Measurements from ENCODE around the gene GPN2. TPM values are rescaled to one million over a fixed set of nuclear protein-coding genes. Genes with fewer than 3 reads are reported as not detected.

GPN2 gene
- total and polyA plus RNA-seq, 8 donors, result 23.5 to 34.1 (median 31.0) TPM

DNA sequence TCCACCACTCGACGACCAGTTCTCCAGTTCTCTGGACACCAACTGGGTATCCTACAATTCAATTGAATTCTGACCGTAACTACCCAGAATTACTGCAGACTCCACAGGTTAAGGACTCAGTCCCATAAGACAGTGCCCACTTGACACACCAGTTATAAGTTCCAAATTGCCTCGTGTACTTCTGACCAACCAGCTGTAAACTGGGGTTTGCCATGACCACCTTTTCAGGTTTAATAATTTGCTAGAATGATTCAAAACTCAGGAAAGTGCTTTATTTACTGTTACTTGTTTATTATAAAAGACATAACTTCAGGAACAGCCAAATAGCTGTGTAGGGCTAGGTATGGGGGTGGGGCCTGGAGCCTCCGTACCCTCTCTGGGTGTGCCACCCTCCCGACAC, 46.7 kb upstream of the GPN2 start:
- no peaks in the 10 kb centered on the region for H3K27me3 ChIP-seq
- ATAC-seq (no peak), DNase-seq (no peak)
- no peaks in the 10 kb centered on the region for H3K9me3 ChIP-seq
- TF ChIP-seq, protein P1, sequence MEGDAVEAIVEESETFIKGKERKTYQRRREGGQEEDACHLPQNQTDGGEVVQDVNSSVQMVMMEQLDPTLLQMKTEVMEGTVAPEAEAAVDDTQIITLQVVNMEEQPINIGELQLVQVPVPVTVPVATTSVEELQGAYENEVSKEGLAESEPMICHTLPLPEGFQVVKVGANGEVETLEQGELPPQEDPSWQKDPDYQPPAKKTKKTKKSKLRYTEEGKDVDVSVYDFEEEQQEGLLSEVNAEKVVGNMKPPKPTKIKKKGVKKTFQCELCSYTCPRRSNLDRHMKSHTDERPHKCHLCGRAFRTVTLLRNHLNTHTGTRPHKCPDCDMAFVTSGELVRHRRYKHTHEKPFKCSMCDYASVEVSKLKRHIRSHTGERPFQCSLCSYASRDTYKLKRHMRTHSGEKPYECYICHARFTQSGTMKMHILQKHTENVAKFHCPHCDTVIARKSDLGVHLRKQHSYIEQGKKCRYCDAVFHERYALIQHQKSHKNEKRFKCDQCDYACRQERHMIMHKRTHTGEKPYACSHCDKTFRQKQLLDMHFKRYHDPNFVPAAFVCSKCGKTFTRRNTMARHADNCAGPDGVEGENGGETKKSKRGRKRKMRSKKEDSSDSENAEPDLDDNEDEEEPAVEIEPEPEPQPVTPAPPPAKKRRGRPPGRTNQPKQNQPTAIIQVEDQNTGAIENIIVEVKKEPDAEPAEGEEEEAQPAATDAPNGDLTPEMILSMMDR (IDR thresholded peaks at IDR 0.05), result no peak
- H3K36me3 ChIP-seq, result peaks cover 0 to 73% of the 10 kb centered on the region in 2 donors
- intact Hi-C loops (cut with DNase I), result no loop called here
- H3K4me1 ChIP-seq, result peaks cover 0 to 16% of the 10 kb centered on the region in 2 donors
- no peak overlapping the region for H3K4me3 ChIP-seq
- H3K27ac ChIP-seq, result no peak overlapping the region

DNA sequence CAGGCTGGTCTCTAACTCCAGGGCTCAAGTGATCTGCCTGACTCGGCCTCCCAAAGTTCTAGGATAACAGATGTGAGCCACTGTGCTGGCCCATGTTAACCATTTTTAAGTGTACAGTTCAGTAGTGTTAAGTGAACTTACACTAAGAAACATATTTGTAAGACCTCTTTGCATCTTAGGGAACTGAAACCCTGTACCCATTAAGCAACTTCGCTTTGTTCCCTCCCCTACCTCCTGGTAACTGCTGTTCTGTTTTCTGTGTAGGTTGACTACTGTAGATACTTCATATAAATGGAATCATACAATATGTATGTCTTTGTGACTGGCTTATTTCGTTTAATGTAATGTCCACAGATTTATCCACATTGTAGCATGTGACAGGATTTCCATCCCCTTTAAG, 42.4 kb upstream of the GPN2 start:
- H3K4me1 ChIP-seq, result peaks cover 0 to 12% of the 10 kb centered on the region in 2 donors
- ATAC-seq, result peak; percentile 51
- TF ChIP-seq, protein P1 (IDR thresholded peaks at IDR 0.05), result no peak

DNA sequence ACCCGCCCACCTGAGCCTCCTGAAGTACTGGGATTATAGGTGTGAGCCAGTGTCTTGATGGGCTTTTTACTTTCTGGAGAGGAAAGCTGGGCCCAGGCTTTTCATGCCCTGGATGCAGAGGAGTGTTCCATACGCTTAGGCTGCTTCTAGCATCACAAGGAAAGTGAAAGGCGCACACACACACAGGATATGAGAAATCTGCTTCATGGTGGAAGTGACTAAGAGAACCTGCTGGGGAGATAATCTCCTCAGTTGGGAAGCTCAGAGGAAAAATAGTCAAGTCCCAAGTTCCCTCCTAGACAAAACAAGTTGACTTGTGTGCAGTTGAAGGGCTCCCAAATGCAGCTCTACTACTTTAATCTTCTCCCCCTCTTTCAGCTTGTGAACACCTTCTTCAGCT, 33.6 kb upstream of the GPN2 start:
- Histone ChIP-seq H3K27ac (no peak overlapping the region), H3K9me3 (no peaks in the 10 kb centered on the region), H3K4me3 (no peak overlapping the region), H3K27me3 (no peaks in the 10 kb centered on the region), H3K36me3 (peaks cover 3 to 54% of the 10 kb centered on the region in 2 donors), H3K4me1 (peaks cover 13 to 32% of the 10 kb centered on the region in 2 donors)
- ATAC-seq, result no peak
- TF ChIP-seq, protein P1 (IDR thresholded peaks at IDR 0.05), result no peak
- no peak for DNase-seq
- intact Hi-C loops (cut with DNase I), result no loop called here

More for the DNA sequence above, 42.4 kb upstream of the GPN2 start:
- Histone ChIP-seq H3K27me3 (no peaks in the 10 kb centered on the region), H3K4me3 (no peak overlapping the region), H3K36me3 (peaks cover 0 to 86% of the 10 kb centered on the region in 2 donors), H3K27ac (no peak overlapping the region), H3K9me3 (no peaks in the 10 kb centered on the region)
- DNase-seq, result no peak
- intact Hi-C loops (cut with DNase I), result no loop called here

DNA sequence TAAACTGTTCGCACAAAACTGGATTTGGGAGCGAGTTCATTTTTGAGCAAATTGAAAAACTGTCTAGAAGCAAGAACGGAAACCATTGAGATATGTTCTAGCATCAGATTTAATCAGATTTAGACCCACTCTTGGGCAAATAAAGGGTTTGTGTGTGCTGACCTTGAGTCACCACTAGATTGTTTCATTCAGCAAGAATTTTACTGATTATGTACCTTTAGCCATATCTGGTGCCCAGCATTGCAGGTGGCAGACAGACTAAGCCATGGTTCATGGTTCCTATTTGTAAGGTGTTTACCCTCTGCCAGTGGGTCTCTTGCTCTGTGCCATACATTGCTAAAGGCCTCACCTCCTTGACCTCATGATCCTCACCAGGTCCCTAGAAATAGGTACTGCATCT, 32.8 kb upstream of the GPN2 start:
- Histone ChIP-seq H3K27me3 (no peaks in the 10 kb centered on the region), H3K4me3 (peak overlapping the region; percentile 98 to 100), H3K9me3 (no peaks in the 10 kb centered on the region), H3K36me3 (peaks cover 3 to 46% of the 10 kb centered on the region in 2 donors), H3K27ac (no peak overlapping the region), H3K4me1 (peaks cover 13 to 32% of the 10 kb centered on the region in 2 donors)
- intact Hi-C loops (cut with DNase I), result no loop called here
- ATAC-seq (no peak), DNase-seq (no peak)
- TF ChIP-seq, protein P1 (IDR thresholded peaks at IDR 0.05), result no peak

DNA sequence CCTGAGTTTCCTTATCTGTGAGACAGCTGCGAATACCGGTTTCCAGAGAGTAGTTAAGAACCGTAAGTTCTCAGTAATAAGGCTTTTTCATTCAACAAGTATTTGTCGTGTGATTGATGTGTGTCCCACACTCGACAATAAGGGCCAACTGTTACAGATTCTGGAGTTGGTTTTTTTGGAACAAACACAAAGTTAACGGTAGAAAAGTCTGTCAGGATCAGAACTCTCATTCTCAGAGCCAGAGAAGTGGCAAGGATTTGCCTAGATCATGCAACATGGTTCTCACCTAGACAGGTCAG, 32.3 kb upstream of the GPN2 start:
- H3K27me3 ChIP-seq, result no peaks in the 10 kb centered on the region
- ATAC-seq, result no peak
- peaks cover 13 to 32% of the 10 kb centered on the region in 2 donors for H3K4me1 ChIP-seq
- intact Hi-C loops (cut with DNase I), result no loop called here
- H3K4me3 ChIP-seq, result peak overlapping the region; percentile 98 to 100
- peak overlapping the region; percentile 82 to 91 for H3K27ac ChIP-seq
- H3K9me3 ChIP-seq, result no peaks in the 10 kb centered on the region
- TF ChIP-seq, protein P1 (IDR thresholded peaks at IDR 0.05), result no peak
- no peak for DNase-seq
- H3K36me3 ChIP-seq, result peaks cover 3 to 41% of the 10 kb centered on the region in 2 donors
